HG03159 (cell line): ENCODE measurements around the gene RFC5.

Experiments used
- ATAC-seq: cut with Tn5 transposase; IDR thresholded peaks from one replicate; pipeline ENCODE4 v1.9.1; 2021; ENCODE audit warnings: mild to moderate bottlenecking, moderate library complexity; ENCODE audit not compliant: unreplicated experiment

RFC5 gene

DNA sequence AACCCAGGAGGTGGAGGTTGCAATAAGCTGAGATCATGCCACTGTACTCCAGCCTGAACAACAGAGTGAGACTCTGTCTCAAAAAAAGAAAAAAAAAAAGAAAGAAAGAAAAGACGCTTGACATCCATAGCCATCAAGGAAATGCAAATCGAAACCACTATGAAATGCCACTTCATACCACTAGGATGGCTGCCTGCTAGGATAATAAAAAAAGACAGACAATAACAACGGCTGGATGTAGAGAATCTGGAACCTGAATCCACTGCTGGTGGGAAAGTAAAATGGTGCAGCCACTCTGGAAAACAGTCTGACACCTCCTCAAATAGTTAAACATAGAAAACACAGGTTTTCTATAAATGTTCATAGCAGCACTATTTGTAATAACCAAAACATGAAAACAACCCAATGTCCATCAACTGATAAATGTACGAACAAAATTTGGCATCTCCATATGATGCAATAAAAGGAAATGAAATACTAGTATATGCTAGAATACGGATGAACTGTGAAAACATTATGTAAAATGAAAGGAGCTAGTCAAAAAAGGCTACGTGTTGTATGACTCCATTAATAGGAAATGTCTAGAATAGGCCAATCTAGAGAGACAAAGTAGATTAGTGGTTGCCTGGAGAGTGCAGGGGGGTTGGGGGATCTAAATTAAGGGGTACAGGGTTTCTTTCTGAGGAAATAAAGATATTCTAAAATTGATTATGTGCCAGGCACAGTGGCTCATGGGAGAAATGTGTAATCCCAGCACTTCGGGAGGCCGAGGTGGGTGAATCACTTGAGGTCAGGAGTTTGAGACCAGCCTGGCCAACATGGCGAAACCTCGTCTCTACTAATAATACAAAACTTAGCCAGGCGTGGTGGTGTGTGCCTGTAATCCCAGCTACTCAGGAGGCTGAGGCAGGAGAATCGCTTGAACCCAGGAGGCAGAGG is 34.7 kb downstream of the RFC5 start:
- no peak for ATAC-seq

DNA sequence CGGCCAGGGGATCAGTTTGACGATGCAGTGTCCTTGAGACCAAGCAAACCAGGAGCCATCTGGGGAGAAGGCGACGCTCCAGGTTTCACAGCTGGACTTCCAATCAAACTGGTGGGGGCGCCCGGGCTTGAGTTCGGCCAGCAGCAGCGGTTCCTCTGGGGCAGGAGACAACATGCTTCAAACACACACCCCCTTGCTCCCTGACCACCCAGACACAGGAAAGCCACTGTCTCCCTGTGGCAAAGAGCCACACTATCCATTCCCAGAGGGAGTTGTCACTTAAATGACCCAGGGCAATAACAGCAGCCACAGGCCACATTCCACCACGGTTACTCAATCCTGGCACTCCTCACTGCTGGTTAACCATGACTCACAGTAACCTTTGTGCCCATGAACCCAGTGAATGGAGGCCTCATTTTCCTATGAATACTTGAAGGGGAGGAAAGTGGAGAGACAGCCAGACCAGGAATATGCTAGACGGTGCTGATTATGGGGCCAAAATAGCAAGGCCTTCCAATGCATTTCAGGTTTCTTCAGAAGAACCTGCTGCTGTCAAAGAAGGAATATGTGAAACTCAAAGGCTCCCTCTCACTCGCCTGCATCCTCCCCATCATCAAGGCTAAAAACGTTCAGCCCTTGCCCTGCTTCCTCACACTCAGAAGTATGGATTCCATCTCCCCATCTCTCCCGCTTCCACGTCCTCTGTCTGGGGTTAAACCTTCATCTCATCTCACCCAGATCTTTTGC is 36.0 kb downstream of the RFC5 start:
- no peak for ATAC-seq

GRCh38 chr12:118053071-118053985 is 36.8 kb downstream of the RFC5 start:
- no peak for ATAC-seq

- ATAC-seq, result peak; percentile 79
These were observed 38.6 kb downstream of the RFC5 start for GRCh38 chr12:118055144-118055557.

- ATAC-seq, result no peak
These were observed 39.6 kb downstream of the RFC5 start for GRCh38 chr12:118055865-118056773.

DNA sequence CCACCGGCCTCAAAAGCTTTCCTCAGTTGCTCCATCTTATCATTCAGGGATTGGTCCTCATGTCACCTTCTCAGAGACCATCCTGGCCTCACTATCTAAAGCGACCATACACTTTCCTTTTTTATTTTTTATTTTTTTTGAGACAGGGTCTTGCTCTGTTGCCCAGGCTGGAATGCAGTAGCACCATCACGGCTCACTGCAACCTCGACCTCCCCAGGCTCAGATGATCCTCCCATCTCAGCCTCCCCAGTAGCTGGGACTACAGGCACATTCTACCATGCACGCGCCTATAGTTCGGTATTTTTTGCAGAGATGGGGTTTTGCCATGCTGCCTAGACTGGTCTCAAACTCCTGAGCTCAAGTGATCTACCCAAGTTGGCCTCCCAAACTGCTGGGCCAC is 41.7 kb downstream of the RFC5 start:
- ATAC-seq, result no peak

DNA sequence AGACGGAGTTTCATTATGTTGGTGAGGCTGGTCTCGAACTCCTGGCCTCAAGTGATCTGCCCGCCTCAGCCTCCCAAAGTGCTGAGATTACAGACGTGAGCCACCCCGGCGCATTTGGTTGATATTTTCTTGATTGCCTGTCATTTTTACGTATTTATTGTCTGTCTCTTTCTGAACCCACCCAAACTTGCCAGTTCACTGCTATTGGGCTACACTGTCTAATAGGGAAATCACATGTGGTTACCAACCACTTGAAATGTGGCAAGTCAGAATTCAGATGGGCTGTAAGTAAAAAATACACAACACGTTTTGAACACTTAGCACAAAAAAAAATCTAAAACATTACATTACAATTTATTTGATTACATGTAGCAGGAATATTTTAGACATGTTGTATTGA is 42.4 kb downstream of the RFC5 start:
- no peak for ATAC-seq

DNA sequence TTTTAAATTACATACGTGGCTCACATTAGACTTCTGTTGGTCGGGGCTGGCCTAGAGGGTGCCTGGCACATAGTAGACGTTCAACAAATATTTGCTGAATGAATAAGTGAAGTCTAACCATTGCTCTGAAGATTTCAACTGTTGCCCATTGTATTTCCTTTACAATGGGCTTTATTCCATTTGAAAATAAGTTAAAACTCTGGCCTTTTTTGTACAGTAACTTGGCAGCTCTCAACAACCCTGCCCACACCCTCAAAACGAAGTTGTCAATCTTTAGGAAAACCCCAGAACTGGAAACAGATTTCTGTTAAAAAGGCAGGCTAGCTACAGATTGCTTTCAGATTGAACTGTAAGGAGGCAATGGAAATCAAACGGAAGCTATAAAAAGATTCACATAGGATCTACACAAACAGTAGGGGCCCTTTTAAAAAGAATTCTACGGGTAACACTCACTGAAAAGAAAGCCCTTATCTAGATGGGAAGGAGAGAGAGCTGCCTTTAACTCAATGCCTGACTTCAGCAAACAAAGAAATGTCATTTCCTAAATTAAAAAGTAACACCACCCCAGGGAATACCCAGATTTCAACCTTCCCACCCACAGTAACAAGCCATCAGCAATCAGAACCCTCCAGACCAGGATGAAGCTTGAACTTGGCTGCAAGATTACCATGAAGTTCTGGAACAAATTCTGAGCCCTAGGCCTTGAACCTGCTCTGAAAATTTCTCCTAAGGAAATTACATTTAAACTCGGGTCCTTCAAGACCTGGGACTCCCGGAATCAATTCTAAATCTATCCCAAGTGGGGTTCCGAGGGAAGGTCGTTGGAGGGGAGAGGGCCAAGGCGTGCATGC is 43.1 kb downstream of the RFC5 start:
- no peak for ATAC-seq

DNA sequence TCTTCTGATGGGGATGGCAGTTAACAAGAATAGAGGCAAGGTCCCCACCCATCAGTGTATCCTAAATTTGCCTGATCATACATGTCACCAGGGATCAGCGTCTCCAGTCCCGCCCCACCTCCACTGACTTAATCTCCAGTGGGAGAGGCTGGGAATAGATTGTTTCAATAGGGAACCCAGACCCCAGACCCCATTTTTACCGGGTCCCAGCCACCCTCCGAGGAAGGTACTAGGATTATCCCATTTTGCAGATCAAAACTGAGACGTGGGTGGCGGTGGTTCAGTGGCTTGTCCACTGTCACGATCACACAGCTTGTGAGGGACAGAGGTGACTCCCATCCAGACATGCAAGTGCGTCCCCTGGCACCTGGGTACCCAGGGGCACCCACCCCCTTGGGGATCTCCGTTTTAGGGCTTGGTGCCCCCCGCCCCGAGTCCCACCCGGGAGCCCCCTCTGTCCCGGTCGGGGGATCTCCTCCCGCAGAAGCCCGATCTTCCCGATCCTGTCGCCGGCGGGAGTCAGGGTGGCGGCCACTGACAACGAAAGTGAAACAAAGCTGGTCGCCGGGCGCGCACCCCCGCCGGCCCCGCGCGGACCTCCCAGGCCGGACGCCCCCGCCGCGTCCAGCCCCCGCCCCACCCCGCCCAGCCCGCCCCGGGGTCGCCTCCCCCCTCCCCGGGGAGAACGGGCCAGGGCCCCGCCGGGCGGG is 44.0 kb downstream of the RFC5 start:
- ATAC-seq, result peak; percentile 33

DNA sequence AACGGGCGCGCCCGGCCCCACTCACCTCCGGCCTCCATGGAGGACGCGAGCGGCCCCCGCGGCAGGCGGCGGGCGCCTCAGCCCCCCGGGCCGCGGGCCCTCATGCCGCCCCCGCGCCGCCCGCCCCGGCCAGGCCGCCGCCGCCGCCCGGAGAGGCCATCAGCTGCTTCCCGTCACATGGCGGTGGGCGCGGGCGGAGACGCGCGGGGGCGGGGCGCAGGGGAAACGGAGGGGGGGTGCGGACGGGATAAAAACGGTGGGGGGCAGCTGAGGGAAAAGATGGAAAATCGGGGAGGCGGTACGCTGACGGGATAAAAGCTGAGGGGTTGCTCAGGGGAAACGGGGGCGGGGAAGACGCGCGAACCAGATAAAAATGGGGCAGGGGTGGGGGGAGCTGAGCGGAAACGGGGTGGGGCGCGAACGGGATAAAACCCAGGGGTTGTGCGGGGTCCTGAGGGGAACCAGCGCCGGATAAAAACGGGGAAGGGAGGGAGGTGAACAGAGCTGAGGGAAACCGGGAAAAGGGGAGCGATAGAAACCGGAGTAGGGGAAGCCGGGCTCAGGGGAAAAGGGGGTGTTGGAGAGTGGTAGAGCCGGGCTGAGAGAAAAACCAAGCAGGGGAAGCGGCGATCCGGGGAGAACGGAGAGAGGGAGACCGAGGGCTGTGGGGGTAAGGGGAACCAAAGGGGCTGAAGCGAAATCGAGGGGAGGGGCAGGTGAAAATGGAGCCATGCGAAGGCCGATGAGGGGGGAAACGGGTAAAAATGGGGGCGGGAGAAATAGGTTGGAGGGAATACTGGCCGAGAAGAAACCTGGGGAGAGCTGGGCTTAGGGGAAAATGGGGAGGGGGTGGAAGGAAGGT is 44.7 kb downstream of the RFC5 start, which contains the start of gene WSB2:
Gene WSB2, minus strand, starts transcription at position 169 of the 862 bp plus-strand sequence. Its CDS starts 131 bp downstream, at position 38.
- peak; percentile 41 for ATAC-seq

- ATAC-seq, result no peak
These were observed 45.7 kb downstream of the RFC5 start for GRCh38 chr12:118061873-118062843.

- ATAC-seq, result no peak
These were observed 47.3 kb downstream of the RFC5 start for GRCh38 chr12:118063576-118064391.

- ATAC-seq, result no peak
These were observed 48.1 kb downstream of the RFC5 start for GRCh38 chr12:118064608-118065007.

- ATAC-seq, result no peak
These were observed 48.9 kb downstream of the RFC5 start for GRCh38 chr12:118065380-118065779.

DNA sequence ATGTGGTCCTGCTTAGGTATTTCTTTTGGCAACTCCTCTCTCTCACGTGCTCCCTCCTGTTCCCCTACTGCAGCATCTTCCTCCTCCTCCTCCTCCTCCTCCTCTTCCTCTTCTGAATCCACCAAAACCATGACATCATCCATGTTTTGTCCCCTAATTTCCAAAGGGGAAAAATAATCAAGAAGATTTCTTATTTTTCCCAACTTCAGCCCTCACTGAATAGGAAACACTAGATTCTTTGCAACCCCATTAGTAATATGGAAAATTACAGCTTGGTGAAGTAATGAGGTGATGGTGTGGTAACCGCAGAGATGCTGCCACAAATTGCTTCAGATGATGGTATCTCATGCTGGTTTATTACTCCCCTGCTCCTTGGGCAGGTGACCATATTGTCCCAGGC is 51.9 kb downstream of the RFC5 start:
- ATAC-seq, result no peak
